Lower leg skin (tissue), 4 donors: ENCODE measurements around the gene LYAR. TPM values are rescaled to one million over a fixed set of nuclear protein-coding genes. Genes with fewer than 3 reads are reported as not detected.

ENCODE experiments used
- DNase-seq, 2 donors: peaks; one replicate each; pipeline ENCODE4 v3.0.0-alpha.2; 2019; ENCODE audit warnings: low spot score in 2 of 2
- H3K4me3 ChIP-seq: fragments of 200-600 bp; sonication (generic); 2 replicates; pipeline ENCODE4 v1.5.1; 2017; ENCODE audit warnings: mild to moderate bottlenecking, low read depth; ENCODE audit not compliant: poor library complexity, severe bottlenecking
- POLR2A ChIP-seq, 2 donors: fragments of 450-650 bp; IDR thresholded peaks; one replicate each; pipeline ENCODE4 v1.6.1; 2016 to 2017; ENCODE audit warnings: antibody characterized with exemption in 2 of 2, mild to moderate bottlenecking in 1 of 2, moderate library complexity in 1 of 2
- WGBS, 2 donors: methylation state at CpG; one replicate each; pipeline ENCODE4 v1.1.5; 2018; 5-methylcytosine and 5-hydroxymethylcytosine counted together
- intact Hi-C: fragments of 100-400 bp; cut with DNase I; formaldehyde crosslinking; loops from one replicate; pipeline ENCODE4 v1.15.0; 2023; ENCODE audit warnings: low total_unique reads
- total RNA-seq, 4 donors: library from RNA; depleted of rRNA; stranded (reverse); fragments of >200 nt; gene quantifications; one replicate each; pipeline ENCODE4 v1.1.0, GENCODE V29; 2016
- TF ChIP-seq, protein P1 (sequence below), 3 donors: fragments of 450-650 bp; IDR thresholded peaks; one replicate each; pipeline ENCODE4 v1.5.1; 2016; ENCODE audit warnings: antibody characterized with exemption in 3 of 3, mild to moderate bottlenecking in 3 of 3, moderate library complexity in 2 of 3

The LYAR gene
- total RNA-seq, 4 donors from 2014 or later, result 5.9 to 13.2 (median 10.0) TPM

DNA sequence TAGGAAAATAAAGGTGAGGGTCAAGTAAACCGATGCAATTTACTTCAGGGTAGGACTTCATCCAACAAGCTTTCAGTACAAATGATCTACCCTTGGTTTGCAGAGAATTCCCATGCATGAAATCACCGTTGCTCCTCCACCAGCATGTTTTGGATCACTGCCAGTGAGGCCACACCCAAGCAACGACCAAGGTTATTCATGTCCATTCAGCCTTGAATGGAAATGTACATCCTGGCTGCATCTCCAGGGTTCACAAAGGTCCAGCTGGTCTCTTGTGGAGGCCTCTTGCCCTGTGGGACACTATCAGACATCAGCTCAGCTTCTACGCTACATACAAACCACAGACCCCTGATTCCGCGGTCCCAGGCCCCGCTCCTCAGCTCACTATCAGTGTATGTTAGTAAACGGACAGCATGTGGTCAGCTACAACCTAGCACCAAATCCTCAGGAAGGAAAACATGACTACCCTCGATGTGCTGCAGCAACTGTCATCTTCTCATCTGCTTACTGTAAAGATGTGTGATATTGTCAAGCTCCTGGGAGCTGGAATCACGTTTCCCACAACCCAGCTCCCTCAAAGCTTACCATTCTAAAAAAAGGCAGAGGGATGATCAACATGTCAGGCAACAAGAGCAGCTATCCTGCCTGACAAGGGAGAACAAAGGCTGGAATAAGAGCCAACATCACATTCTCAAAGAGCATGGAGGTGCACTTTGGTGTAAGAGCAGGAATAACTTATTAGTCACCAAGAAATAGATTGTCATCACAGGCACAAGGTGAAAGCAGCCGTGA is 4.9 kb downstream of the LYAR start:
- intact Hi-C loops, result no loop called here
- 74% methylated on average over 11 of the region's 11 CpGs for WGBS, 2 donors
- no peak for DNase-seq
- no peak overlapping the region for H3K4me3 ChIP-seq
- TF ChIP-seq, protein P1, sequence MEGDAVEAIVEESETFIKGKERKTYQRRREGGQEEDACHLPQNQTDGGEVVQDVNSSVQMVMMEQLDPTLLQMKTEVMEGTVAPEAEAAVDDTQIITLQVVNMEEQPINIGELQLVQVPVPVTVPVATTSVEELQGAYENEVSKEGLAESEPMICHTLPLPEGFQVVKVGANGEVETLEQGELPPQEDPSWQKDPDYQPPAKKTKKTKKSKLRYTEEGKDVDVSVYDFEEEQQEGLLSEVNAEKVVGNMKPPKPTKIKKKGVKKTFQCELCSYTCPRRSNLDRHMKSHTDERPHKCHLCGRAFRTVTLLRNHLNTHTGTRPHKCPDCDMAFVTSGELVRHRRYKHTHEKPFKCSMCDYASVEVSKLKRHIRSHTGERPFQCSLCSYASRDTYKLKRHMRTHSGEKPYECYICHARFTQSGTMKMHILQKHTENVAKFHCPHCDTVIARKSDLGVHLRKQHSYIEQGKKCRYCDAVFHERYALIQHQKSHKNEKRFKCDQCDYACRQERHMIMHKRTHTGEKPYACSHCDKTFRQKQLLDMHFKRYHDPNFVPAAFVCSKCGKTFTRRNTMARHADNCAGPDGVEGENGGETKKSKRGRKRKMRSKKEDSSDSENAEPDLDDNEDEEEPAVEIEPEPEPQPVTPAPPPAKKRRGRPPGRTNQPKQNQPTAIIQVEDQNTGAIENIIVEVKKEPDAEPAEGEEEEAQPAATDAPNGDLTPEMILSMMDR (IDR thresholded peaks at IDR 0.05), result no peak
- TF ChIP-seq POLR2A (IDR thresholded peaks at IDR 0.05), result no peak

DNA sequence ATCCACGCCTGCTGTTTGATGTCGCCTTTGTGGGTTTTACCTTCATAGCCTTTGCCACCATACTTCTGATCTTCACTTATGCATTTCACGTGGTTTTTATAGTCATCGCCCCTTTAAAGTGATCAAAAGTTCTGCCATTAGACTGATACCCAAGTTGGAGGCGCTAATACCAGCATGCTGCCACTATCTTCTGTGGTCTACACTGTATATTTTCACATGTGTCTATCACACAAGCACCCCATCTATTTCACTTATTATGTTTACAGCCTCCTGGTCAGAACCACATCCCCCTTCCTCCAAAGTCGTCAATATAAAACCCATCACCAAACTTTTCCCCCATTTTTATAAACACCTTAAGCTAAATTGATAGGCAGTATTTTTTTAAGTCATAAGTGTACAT is 8.2 kb downstream of the LYAR start:
- intact Hi-C loops, result no loop called here
- WGBS, 2 donors, result 93 to 96% methylated on average over 6 of the region's 6 CpGs
- DNase-seq, result no peak
- TF ChIP-seq, protein P1 (IDR thresholded peaks at IDR 0.05), result no peak
- TF ChIP-seq POLR2A (IDR thresholded peaks at IDR 0.05), result no peak
- H3K4me3 ChIP-seq, result no peak overlapping the region

DNA sequence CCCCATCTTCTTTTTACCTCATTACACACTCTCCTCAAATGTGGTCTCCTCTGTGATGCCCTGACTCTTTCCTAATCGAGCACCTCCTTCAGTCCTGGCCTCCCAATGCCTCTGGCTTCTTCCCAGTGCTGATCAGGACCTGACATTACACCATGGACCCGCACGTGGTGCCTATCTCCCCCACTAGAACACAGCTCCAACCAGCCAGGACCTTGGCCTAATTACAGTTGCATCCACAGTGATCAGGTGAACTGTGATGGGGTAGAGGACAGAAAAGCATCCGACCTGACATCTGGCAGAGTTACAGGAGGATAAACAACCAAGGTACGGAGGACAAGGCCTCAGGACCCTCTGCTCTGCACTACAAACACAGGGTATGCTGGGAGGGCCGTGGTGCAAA is 12.4 kb downstream of the LYAR start:
- WGBS, 2 donors, result 70 to 71% methylated on average over 6 of the region's 6 CpGs
- intact Hi-C loops, result no loop called here
- TF ChIP-seq, protein P1 (IDR thresholded peaks at IDR 0.05), result no peak
- TF ChIP-seq POLR2A (IDR thresholded peaks at IDR 0.05), result no peak
- H3K4me3 ChIP-seq, result no peak overlapping the region
- no peak for DNase-seq

DNA sequence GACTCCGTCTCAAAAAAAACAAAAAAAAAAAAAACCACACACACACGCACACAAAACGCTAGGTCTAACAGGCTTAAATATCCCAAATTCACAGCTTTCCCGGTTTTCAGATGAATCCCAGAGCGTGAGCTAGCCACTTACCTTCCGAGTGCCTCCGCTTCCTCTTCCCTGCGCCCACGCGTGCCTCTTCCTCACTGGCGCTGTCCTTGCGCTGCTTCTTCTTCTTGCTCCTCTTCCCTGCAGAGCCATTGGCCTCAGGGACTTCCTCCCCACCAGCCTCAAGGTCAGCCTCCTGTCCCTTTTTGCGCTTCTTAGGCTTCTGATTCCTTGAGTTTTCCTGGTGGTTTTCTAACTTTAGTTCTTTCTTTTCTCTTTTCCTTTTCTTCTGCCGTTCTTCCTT is 15.7 kb downstream of the LYAR start:
- intact Hi-C loops, result no loop called here
- H3K4me3 ChIP-seq, result no peak overlapping the region
- TF ChIP-seq POLR2A (IDR thresholded peaks at IDR 0.05), result no peak
- TF ChIP-seq, protein P1 (IDR thresholded peaks at IDR 0.05), result no peak
- DNase-seq, result no peak
- 91 to 94% methylated on average over 14 of the region's 14 CpGs for WGBS, 2 donors

GRCh38 chr4:4271912-4272311 is 18.0 kb downstream of the LYAR start:
- DNase-seq, result no peak
- intact Hi-C loops, result no loop called here
- TF ChIP-seq, protein P1 (IDR thresholded peaks at IDR 0.05), result no peak
- TF ChIP-seq POLR2A (IDR thresholded peaks at IDR 0.05), result no peak
- WGBS, 2 donors, result 81 to 85% methylated on average over 10 of the region's 10 CpGs
- no peak overlapping the region for H3K4me3 ChIP-seq

DNA sequence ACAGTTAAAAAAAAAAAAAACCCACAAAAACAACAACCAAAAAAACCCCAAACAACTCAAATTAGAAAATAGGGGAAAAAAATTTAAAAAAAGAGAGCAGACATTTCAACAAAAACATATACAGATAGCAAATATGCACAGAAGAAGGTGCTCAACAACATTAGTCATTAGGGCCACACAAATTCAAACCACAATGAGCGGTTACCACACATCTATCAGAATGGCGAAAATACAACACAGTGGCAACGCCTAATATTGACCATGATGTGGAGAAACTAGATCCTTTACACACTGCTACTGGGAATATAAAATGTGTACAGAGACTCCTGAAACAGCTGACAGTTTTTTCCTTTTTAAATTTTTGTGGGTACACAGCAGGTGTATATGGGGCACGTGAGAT is 19.4 kb downstream of the LYAR start:
- 67 to 69% methylated on average over 4 of the region's 4 CpGs for WGBS, 2 donors
- TF ChIP-seq POLR2A (IDR thresholded peaks at IDR 0.05), result no peak
- TF ChIP-seq, protein P1 (IDR thresholded peaks at IDR 0.05), result no peak
- intact Hi-C loops, result no loop called here
- DNase-seq, result no peak
- no peak overlapping the region for H3K4me3 ChIP-seq
